K562 (cell line): ENCODE results near the gene EIF5. TPM values are rescaled to one million over a fixed set of nuclear protein-coding genes. Genes with fewer than 3 reads are reported as not detected.

ENCODE experiments used
- BRD4 ChIP-seq: fragments of 200-600 bp; sonication (generic); IDR thresholded peaks from 2 replicates; pipeline ENCODE4 v1.6.1; 2017; ENCODE audit warnings: inconsistent platforms
- C11orf30 ChIP-seq: fragments of 450-650 bp; IDR thresholded peaks from 2 replicates; pipeline ENCODE4 v1.6.1; 2016; ENCODE audit warnings: low read depth, mild to moderate bottlenecking
- CTBP1 ChIP-seq: fragments of 450-650 bp; IDR thresholded peaks from 2 replicates; pipeline ENCODE4 v1.6.1; 2016; ENCODE audit warnings: borderline replicate concordance
- FOXO4 ChIP-seq: fragments of 450-650 bp; formaldehyde crosslinking; IDR thresholded peaks from 2 replicates; pipeline ENCODE4 v1.4.0; 2020; ENCODE audit warnings: mild to moderate bottlenecking, moderate library complexity
- HNRNPL ChIP-seq: fragments of 200-400 bp; formaldehyde crosslinking; IDR thresholded peaks from 2 replicates; pipeline ENCODE4 v1.6.1; 2017; ENCODE audit warnings: low read depth, mild to moderate bottlenecking, low read length
- KDM5B ChIP-seq: fragments of 200-600 bp; sonication (generic); IDR thresholded peaks from 2 replicates; pipeline ENCODE4 v1.6.1; 2012; ENCODE audit warnings: low read depth, mild to moderate bottlenecking, moderate library complexity, low read length, control low read depth, inconsistent platforms; ENCODE audit not compliant: insufficient replicate concordance
- MAFF ChIP-seq: IDR thresholded peaks from 2 replicates; pipeline ENCODE4 v1.6.1; 2012; ENCODE audit warnings: low read length, improper control_type of control experiment
- NFE2 ChIP-seq: IDR thresholded peaks from 2 replicates; pipeline ENCODE4 v1.6.1; 2014; ENCODE audit warnings: antibody characterized with exemption, low read depth
- NFE2L1 ChIP-seq: fragments of 450-650 bp; IDR thresholded peaks from 2 replicates; pipeline ENCODE4 v1.6.1; 2016; ENCODE audit warnings: missing genetic modification characterization, low read depth, mild to moderate bottlenecking, missing compliant biosample characterization, moderate library complexity, borderline replicate concordance
- NFYB ChIP-seq: IDR thresholded peaks from 2 replicates; pipeline ENCODE4 v1.6.1; 2011; ENCODE audit warnings: mild to moderate bottlenecking, moderate library complexity; ENCODE audit not compliant: insufficient read length; ENCODE audit errors: extremely low read depth
- SMARCA4 ChIP-seq: fragments of 450-650 bp; IDR thresholded peaks from 2 replicates; pipeline ENCODE4 v1.6.1; 2016
- SMARCC2 ChIP-seq: fragments of 450-650 bp; IDR thresholded peaks from 2 replicates; pipeline ENCODE4 v1.6.1; 2017; ENCODE audit warnings: antibody characterized with exemption, moderate library complexity, mild to moderate bottlenecking, low read depth
- SRF ChIP-seq, 2 experiments: fragments of 250-450, 450-650 bp in 1 of 2; sonication (Bioruptor Pico) in 1 of 2; sonication (generic) in 1 of 2; formaldehyde crosslinking; IDR thresholded peaks; 2 replicates each; pipeline versions ENCODE4 v1.5.0 to v1.5.1; 2020 to 2022; ENCODE audit warnings: mild to moderate bottlenecking in 1 of 2, missing genetic modification reagents in 1 of 2
- STAT6 ChIP-seq: sonication (generic); formaldehyde crosslinking; IDR thresholded peaks from 2 replicates; pipeline ENCODE4 v1.8.1; 2023; ENCODE audit warnings: mild to moderate bottlenecking, missing genetic modification reagents
- ZNF184 ChIP-seq: sonication (generic); formaldehyde crosslinking; IDR thresholded peaks from 2 replicates; pipeline ENCODE4 v1.5.0; 2020; ENCODE audit warnings: missing genetic modification reagents
- ZNF407 ChIP-seq: fragments of 450-650 bp; IDR thresholded peaks from 2 replicates; pipeline ENCODE4 v1.6.1; 2016; ENCODE audit warnings: low read depth
- polyA plus RNA-seq, 8 experiments: library from polyadenylated mRNA; depleted of rRNA in 4 of 8; stranded (reverse) in 5 of 8; unstranded in 3 of 8; fragments of >200 nt; fragmentation: Nextera tagmentation in 2 of 8; fragmentation: Illumina TruSeq in 1 of 8; extraction: Ambion mirVana in 2 of 8; extraction: Trizol in 1 of 8; gene quantifications; 2 replicates each; pipeline versions ENCODE4 v1.2.1 to v1.2.3, GENCODE V29; 2011 to 2014; ENCODE audit warnings: inconsistent platforms in 1 of 8, missing spikeins in 1 of 8
- total RNA-seq, 7 experiments: library from RNA; depleted of rRNA in 6 of 7; stranded (reverse); fragments of >200 nt in 6 of 7; fragmentation: Illumina TruSeq in 2 of 7; extraction: Trizol in 2 of 7; gene quantifications; 2 replicates each; pipeline versions ENCODE4 v1.2.1 to v1.2.3, GENCODE V29; 2011 to 2021; ENCODE audit warnings: low replicate concordance in 1 of 7

The EIF5 gene
- total and polyA plus RNA-seq, 9 of the 15 experiments (the other 6 are each of a cell fraction or from before 2014, with no cell fraction given): 92.7 to 442 (median 190) TPM

GRCh38 chr14:103332143-103332919, 1.7 kb upstream of the EIF5 start (continued):
- TF ChIP-seq ZNF407: no peak
- TF ChIP-seq KDM5B: peak; percentile 6
- TF ChIP-seq NFE2L1 (tag): peak; percentile 63
- TF ChIP-seq BRD4: 0 out of 2 replicates have a peak, but pooled peaks have one; percentile 21
- 0 out of 2 replicates have a peak, but pooled peaks have one; percentile 18 for TF ChIP-seq SMARCC2
- no peak for TF ChIP-seq STAT6
- peak; percentile 86 for TF ChIP-seq MAFF
- no peak for TF ChIP-seq HNRNPL
- no peak for TF ChIP-seq FOXO4
- peak; percentile 90 for TF ChIP-seq C11orf30
- peak; percentile 64 for TF ChIP-seq SMARCA4
- TF ChIP-seq CTBP1: peak; percentile 29; the same call in 1 of the 2 replicates
- TF ChIP-seq NFYB: no peak
- TF ChIP-seq SRF (CRISPR knock-in tag; IDR thresholded peaks at IDR 0.05): no peak
- TF ChIP-seq NFE2: peak; percentile 93
- no peak for TF ChIP-seq ZNF184 (CRISPR knock-in tag)
